ENCODE measurements around the gene FBXL17.

FBXL17 gene

GRCh38 chr5:108238936-108239887 is 142.7 kb downstream of the FBXL17 start:
- H3K9ac ChIP-seq (ENCODE audit: low read length), result no peak overlapping the region
- no peak overlapping the region for H3K4me2 ChIP-seq (ENCODE audit: low read length)
- no peak overlapping the region for H2AFZ ChIP-seq (ENCODE audit: low read depth, low read length)
- H3K36me3 ChIP-seq (replicated peaks; ENCODE audit: low read depth, low read length), result no peaks in the 10 kb centered on the region
- no peaks in the 10 kb centered on the region for H4K20me1 ChIP-seq (ENCODE audit: insufficient read depth, low read length)
- no peaks in the 10 kb centered on the region for H3K27me3 ChIP-seq (ENCODE audit: low read depth, low read length)
- no peak for TF ChIP-seq EZH2phosphoT487 (IDR thresholded peaks at IDR 0.05; ENCODE audit: low read depth)
- TF ChIP-seq CTCF (IDR thresholded peaks at IDR 0.05; ENCODE audit: low read depth, low read length), result no peak
- no peaks in the 10 kb centered on the region for H3K9me3 ChIP-seq (ENCODE audit: insufficient read depth, low read length)
- H3K4me3 ChIP-seq (ENCODE audit: low read length), result no peak overlapping the region
- H3K79me2 ChIP-seq (ENCODE audit: low read length), result no peaks in the 10 kb centered on the region
- H3K27ac ChIP-seq (ENCODE audit: low read length), result no peak overlapping the region
- H3K4me1 ChIP-seq (ENCODE audit: low read length), result 0 out of 2 replicates have a peak, but pooled peaks cover 3% of the 10 kb centered on the region

- no peak overlapping the region for H3K4me3 ChIP-seq (ENCODE audit: low read length)
- H3K27me3 ChIP-seq (ENCODE audit: low read depth, low read length), result no peaks in the 10 kb centered on the region
- no peak overlapping the region for H2AFZ ChIP-seq (ENCODE audit: low read depth, low read length)
- H3K27ac ChIP-seq (ENCODE audit: low read length), result no peak overlapping the region
- H3K79me2 ChIP-seq (ENCODE audit: low read length), result no peaks in the 10 kb centered on the region
- H3K4me1 ChIP-seq (ENCODE audit: low read length), result 0 out of 2 replicates have a peak, but pooled peaks cover 3% of the 10 kb centered on the region
- no peak overlapping the region for H3K9ac ChIP-seq (ENCODE audit: low read length)
- TF ChIP-seq EZH2phosphoT487 (IDR thresholded peaks at IDR 0.05; ENCODE audit: low read depth) (no peak), CTCF (IDR thresholded peaks at IDR 0.05; ENCODE audit: low read depth, low read length) (no peak)
- H3K36me3 ChIP-seq (replicated peaks; ENCODE audit: low read depth, low read length), result no peaks in the 10 kb centered on the region
- no peaks in the 10 kb centered on the region for H4K20me1 ChIP-seq (ENCODE audit: insufficient read depth, low read length)
- H3K9me3 ChIP-seq (ENCODE audit: insufficient read depth, low read length), result no peaks in the 10 kb centered on the region
- no peak overlapping the region for H3K4me2 ChIP-seq (ENCODE audit: low read length)
These were observed 143.4 kb downstream of the FBXL17 start for GRCh38 chr5:108238461-108238860.

- Histone ChIP-seq H3K27me3 (ENCODE audit: low read depth, low read length) (no peaks in the 10 kb centered on the region), H3K4me1 (ENCODE audit: low read length) (no peaks in the 10 kb centered on the region), H3K9me3 (ENCODE audit: insufficient read depth, low read length) (no peaks in the 10 kb centered on the region), H3K4me2 (ENCODE audit: low read length) (no peak overlapping the region), H2AFZ (ENCODE audit: low read depth, low read length) (no peak overlapping the region), H4K20me1 (ENCODE audit: insufficient read depth, low read length) (no peaks in the 10 kb centered on the region), H3K4me3 (ENCODE audit: low read length) (no peak overlapping the region), H3K27ac (ENCODE audit: low read length) (no peak overlapping the region), H3K36me3 (replicated peaks; ENCODE audit: low read depth, low read length) (no peaks in the 10 kb centered on the region), H3K79me2 (ENCODE audit: low read length) (no peaks in the 10 kb centered on the region), H3K9ac (ENCODE audit: low read length) (no peak overlapping the region)
- TF ChIP-seq CTCF (IDR thresholded peaks at IDR 0.05; ENCODE audit: low read depth, low read length) (no peak), EZH2phosphoT487 (IDR thresholded peaks at IDR 0.05; ENCODE audit: low read depth) (no peak)
These were observed 148.2 kb downstream of the FBXL17 start for GRCh38 chr5:108233617-108234155.

GRCh38 chr5:108232805-108233204 is 149.1 kb downstream of the FBXL17 start:
- H3K79me2 ChIP-seq (ENCODE audit: low read length), result no peaks in the 10 kb centered on the region
- TF ChIP-seq EZH2phosphoT487 (IDR thresholded peaks at IDR 0.05; ENCODE audit: low read depth) (no peak), CTCF (IDR thresholded peaks at IDR 0.05; ENCODE audit: low read depth, low read length) (no peak)
- H2AFZ ChIP-seq (ENCODE audit: low read depth, low read length), result no peak overlapping the region
- no peaks in the 10 kb centered on the region for H3K27me3 ChIP-seq (ENCODE audit: low read depth, low read length)
- H3K36me3 ChIP-seq (replicated peaks; ENCODE audit: low read depth, low read length), result no peaks in the 10 kb centered on the region
- H3K4me3 ChIP-seq (ENCODE audit: low read length), result no peak overlapping the region
- H3K9me3 ChIP-seq (ENCODE audit: insufficient read depth, low read length), result no peaks in the 10 kb centered on the region
- no peak overlapping the region for H3K4me2 ChIP-seq (ENCODE audit: low read length)
- no peak overlapping the region for H3K9ac ChIP-seq (ENCODE audit: low read length)
- no peaks in the 10 kb centered on the region for H3K4me1 ChIP-seq (ENCODE audit: low read length)
- H4K20me1 ChIP-seq (ENCODE audit: insufficient read depth, low read length), result no peaks in the 10 kb centered on the region
- H3K27ac ChIP-seq (ENCODE audit: low read length), result no peak overlapping the region

Measured in OCI-LY3 (cell line).